GM19351 (cell line): ENCODE data around the gene WASHC4.
A peak's percentile ranks its signal among the peaks of the same experiment; 100 is the strongest.

ENCODE experiments used
- ATAC-seq: cut with Tn5 transposase; IDR thresholded peaks from one replicate; pipeline ENCODE4 v1.9.1; 2021; ENCODE audit warnings: mild to moderate bottlenecking, moderate library complexity; ENCODE audit not compliant: unreplicated experiment

The WASHC4 gene

DNA sequence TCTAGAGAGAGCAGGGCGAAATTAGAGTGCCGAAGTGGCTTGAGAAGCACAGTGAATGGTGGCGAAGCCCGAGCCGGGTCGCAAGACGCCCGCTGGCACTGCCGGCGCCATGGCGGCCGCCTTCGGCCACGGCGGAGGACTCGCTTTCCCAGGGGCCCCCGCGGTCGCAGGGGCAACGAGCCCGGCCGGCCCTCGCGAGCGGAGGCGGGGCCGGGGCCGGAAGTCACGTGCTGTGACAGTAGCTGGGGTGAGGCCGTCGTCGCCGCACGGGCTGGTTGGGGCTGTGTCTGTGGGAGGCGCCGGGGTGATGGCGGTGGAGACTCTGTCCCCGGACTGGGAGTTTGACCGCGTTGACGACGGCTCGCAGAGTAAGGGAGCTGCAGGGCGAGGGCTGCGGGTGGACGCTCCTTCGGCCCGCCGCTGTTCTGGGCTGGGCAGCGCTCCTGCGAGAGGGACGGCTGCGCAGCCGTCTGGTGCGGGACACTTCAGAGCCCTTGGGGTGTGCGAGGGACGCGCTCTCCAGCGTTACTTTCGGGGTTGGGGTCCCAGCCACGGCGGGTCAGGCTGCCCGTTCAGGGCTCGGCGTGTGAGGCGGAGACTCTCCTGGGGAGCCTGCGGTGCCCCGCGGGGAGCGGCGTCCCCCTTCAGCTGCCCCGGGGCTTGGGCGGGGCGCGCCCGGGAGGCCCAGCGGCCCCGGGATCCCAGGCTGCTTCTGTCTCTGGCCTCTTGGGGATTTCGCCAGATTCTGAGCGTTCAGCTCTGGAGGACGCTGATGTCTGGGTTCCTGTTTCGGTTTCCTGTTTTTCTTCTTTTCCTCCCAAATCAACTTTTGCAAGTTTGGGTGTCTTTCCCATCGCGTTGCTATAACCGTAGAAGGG lies at the start of gene WASHC4:
WASHC4 (plus strand) TSS at position 238 of the 878 bp plus-strand sequence; CDS start at position 308, 70 bp downstream.
- peak; percentile 86 for ATAC-seq

DNA sequence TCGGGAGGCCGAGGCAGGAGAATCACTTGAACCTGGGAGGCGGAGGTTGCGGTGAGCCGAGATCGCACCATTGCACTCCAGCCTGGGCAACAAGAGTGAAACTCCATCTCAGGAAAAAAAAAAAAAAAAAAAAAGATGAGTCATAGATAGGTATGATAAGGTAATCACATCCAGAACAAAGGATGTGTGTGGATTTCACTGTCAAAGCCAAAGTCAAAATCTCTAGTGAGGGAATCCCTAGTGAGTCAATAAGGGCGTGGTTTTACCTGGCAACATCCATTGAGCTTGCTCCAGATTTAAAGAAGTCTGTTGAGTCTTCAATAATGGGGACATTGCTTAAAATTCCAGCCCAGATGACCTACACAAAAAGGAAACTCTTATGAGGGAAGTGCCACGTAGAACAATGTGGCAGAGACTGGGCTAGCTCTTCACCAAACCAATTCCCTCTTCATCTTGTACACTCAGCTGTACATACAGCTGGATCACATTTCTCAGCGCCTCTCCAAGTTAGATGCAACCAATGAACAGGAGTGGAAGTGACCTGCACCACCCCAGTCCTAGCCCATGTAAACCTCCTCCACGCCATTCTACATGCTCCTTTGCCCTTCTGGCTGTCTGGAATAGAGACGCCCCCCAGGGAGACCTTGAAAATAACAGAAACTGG lies 46.7 kb upstream of the WASHC4 start:
- ATAC-seq: no peak

GRCh38 chr12:105064564-105065178 lies 42.9 kb upstream of the WASHC4 start:
- no peak for ATAC-seq

DNA sequence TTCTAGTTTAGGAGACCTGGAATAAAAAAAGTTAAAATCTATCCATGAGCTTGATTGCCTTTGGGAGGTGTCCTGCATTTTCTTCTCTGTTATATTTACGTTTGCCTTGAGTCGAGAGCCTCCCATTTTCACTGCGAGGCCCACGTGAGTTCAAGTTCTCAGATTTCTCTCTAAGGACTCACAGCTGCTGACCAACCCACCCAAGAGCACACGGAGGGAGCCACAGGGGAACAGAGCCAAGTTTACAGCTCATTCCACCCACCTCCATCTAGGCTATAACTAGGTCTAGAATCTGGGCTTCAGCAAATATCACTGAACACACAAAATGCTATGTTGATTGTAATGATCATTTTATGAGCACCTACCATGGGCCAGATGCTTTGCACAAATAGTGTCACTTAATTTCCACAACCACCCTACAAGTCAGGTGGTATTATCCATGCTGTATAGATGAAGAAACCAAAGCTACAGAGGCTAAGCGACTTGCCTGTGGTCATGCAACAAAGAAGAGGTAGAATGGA lies 40.0 kb upstream of the WASHC4 start:
- ATAC-seq: no peak

- no peak for ATAC-seq
Observed at GRCh38 chr12:105069936-105070702, 37.4 kb upstream of the WASHC4 start.

DNA sequence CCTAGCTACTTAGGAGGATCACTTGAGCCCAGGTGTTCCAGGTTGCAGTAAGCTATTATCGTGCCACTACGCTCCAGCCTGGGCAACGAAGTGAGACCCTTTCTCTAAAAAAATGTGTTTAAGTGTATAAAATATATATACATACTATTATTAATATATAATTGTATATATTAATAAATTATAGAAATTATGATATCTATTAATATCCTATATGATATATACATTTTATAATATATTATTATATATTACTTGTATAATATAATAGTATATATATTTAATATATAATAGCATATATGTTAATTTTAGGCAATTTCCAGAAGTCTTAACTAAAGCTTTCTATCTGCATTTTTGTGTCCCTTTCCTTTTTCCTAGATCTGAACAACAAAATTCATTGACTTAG lies 35.5 kb upstream of the WASHC4 start:
- ATAC-seq: no peak

DNA sequence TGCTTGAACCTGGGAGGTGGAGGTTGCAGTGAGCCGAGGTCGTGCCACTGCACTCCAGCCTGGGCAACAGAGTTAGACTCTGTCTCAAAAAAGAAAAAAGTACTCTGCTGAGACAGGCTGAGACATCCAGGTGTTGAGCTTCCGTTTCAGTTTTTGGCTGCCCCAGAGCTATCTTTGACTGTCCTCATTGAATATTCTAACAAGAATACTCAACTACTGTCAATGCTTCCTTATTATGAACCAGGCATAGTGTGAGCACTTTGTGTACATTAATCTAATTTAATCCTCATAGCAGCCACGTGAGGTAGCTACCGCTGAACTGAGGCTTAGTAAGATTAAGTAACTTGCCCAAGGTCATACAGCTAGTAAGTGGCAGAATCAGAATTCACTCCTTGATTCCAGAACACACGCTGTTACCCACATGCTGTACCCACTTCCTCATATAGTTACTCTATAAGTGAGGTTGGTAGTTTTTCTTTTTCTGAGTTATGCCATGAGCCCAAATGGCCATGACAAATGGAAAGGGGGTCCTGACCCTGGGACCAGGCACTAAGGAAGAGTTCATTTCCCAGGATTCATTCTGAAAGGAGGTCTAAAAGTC lies 34.5 kb upstream of the WASHC4 start:
- no peak for ATAC-seq

DNA sequence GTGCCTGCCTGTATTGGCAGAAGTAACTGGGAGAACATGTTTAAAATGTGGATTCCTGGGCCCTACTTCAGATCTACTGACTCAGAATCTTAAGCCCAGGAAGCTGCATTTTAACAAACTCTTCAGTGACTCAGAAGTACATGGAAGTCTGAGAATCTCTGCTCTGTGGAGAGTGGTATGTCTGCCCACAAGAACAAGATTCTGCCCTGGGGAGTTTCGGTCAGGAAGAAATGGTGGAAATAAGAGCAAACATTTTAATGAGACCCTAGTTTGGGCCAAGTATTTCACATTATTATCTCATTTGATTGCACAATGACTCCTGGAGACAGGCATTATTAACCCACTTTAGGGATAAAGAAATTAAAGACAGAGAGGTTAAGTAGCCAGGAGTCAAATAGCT lies 31.4 kb upstream of the WASHC4 start:
- no peak for ATAC-seq

- ATAC-seq: no peak
Observed at GRCh38 chr12:105076913-105077312, 30.6 kb upstream of the WASHC4 start.

- no peak for ATAC-seq
Observed at GRCh38 chr12:105077435-105077834, 30.1 kb upstream of the WASHC4 start.

- no peak for ATAC-seq
Observed at GRCh38 chr12:105078712-105079570, 28.6 kb upstream of the WASHC4 start.

- no peak for ATAC-seq
Observed at GRCh38 chr12:105083031-105083430, 24.5 kb upstream of the WASHC4 start.

DNA sequence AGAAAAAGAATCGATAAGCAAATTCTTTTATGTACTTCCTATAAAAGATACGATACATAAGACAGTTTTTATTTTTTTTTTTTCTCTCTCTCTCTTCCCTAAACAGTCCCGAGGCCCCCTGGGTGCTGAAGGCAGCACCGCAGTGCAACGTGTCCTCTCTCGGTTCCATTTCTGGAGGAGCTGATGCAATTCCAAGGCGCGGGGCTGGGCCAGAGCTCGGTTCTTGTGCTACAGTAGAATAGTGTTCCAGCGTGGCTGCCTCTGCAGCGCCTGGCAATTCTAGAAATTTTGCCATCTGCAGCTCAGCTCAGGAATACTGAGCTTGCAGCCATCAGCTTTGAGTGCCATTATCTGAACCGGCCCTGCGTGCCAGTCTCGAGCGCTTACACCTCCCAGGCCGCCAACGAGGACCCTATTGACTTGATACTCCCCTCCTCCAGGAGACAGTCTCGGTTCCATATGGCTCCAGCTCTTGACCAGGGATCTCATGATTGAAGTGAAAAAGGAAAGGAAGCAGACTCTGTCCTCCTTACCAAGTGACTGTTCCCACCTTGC lies 23.9 kb upstream of the WASHC4 start:
- no peak for ATAC-seq

DNA sequence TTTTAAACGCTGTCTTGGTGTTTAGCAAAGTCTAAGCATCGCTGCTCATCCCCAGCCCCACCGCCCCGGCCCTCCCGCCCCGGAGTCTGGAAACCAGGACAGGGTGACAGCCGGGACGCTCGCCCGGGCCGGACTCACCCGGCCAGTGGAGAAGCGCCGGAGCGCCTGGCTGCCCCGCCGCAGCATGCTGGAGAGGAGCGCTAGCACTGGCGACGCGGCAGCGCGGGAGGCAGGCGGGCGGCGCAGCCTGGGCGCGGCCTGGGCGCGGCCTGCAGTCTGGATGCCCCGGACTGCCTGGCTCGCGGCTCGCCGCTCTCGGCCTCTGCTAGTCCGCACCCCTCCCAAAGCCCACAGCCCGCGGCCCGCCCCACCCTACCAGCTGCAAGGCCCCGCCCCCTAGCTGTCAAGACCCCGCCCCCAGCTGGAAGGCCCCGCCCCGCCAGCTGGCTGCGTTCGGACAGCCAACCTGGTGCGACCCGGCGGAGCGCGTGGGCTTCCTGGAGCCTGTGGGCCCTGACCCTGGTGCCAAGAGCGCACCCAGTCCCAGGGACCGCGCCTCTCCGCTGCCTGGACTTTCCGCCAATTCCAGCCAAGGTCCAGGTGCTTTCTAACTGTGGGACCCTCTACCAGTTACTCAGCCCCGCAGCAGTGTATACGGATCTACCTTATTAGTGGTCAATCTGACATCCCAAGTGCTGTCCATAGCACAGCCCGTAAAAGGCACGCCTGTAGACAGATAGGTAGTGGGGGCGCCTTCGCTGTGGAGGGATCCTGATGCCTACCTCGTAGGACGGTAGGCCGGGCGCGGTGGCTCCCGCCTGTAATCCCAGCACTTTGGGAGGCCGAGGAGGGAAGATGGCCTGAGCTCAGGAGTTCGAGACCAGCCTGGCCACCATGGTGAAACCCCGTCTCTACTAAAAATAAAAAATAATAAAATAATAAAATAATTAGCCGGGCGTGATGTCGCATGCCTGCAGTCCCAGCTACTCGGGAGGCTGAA lies 23.0 kb upstream of the WASHC4 start, which contains the start of gene ALDH1L2:
ALDH1L2 (minus strand) TSS at position 208 of the 1,000 bp plus-strand sequence; CDS start at position 186, 22 bp downstream.
- ATAC-seq: peak; percentile 76

DNA sequence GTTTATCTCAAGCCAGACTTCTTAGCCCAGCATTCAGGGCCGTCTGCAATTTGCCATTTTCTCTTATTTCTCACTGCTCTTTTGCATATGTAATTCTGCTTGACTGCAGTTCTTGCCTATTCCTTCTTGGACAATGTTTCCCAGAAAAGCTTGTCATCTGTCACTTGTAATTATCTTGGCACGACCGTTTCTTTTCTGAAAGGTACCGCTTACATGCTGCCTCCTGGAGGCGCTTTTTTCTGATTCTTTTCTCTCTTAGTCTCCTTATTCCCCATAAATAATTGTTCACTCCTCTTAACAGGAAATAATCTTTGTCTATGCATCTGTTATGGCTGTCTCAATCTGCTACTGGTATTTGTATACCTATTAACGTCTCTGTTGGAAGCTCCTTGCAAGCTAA lies 22.0 kb upstream of the WASHC4 start:
- no peak for ATAC-seq

- ATAC-seq: no peak
Observed at GRCh38 chr12:105089817-105090216, 17.7 kb upstream of the WASHC4 start.

DNA sequence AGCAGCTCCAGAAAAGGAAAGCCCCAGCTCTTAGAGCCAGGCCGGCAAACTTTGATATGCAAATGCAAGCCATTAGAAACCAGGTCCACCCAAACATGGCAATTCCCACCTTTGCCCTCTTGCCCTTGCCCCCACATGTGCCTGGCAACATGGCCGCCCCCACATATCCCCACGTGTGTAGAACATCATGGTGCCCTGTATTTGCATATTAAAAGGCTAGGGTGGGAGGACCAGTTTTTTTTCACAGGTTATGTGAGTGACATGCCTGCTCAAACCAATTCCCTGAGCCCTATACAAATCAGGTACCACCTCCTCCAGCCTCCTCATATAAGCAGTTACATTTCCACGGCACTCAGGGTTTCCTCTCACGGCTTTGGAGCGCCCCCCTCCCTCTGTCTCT lies 17.2 kb upstream of the WASHC4 start:
- ATAC-seq: no peak
